ENCODE measurements around the gene IPO9. TPM values are rescaled to one million over a fixed set of nuclear protein-coding genes. Genes with fewer than 3 reads are reported as not detected.

The IPO9 gene
- total RNA-seq, 1 experiment from 2014 or later = 80.6 TPM

- no peak overlapping the region for H2AFZ ChIP-seq (ENCODE audit: low read depth, low read length, poor library complexity, severe bottlenecking)
- intact Hi-C loops (cut with micrococcal nuclease) = loop anchor here (1.0 to 5.0 kb wide), 2 partner anchors 94 to 346 kb away; no protein-coding TSS in a partner anchor
- CTCF ChIA-PET = interaction anchor here (0.8 to 1.6 kb wide), 13 partner anchors 9 to 347 kb away, joined by 3 to 27 read pairs (median 3); no protein-coding TSS in a partner anchor
- RAD21 ChIA-PET (ENCODE audit: low non-redundant PET in 1 of 2, low total read pairs in 2 of 2, uncharacterized antibody in 2 of 2, unreplicated experiment in 2 of 2) = interaction anchor here (1.2 to 1.9 kb wide), 2 partner anchors 95 to 96 kb away, joined by 3 to 5 read pairs; no protein-coding TSS in a partner anchor
- H3K9me2 ChIP-seq (ENCODE audit: insufficient read depth) = no peaks in the 10 kb centered on the region
- H3K36me3 ChIP-seq (ENCODE audit: control insufficient read depth in 1 of 2, insufficient read depth in 2 of 2, low read length in 2 of 2) = peaks cover 13 to 31% of the 10 kb centered on the region in 2 experiments; a peak in 2 of 4 replicates
- H3K27ac ChIP-seq (ENCODE audit: low read depth, low read length) = peak overlapping the region; percentile 15; the same call in 1 of the 2 replicates
- no peaks in the 10 kb centered on the region; the same call in 1 of the 2 replicates for H4K20me1 ChIP-seq (ENCODE audit: insufficient read depth)
- H3K79me2 ChIP-seq (ENCODE audit: insufficient read depth, low read length) = no peaks in the 10 kb centered on the region
- H3K4me3 ChIP-seq (replicated peaks in 1 of 2; ENCODE audit: low read depth in 1 of 2, low read length in 2 of 2) = no peak overlapping the region
- DNase-seq (ENCODE audit: low read depth, low spot score) (peak; percentile 46), ATAC-seq (peak; percentile 42)
- H3K9me3 ChIP-seq (ENCODE audit: control insufficient read depth in 1 of 2, insufficient read depth in 1 of 2, low read depth in 1 of 2, low read length in 2 of 2) = no peaks in the 10 kb centered on the region
- peaks cover 7 to 25% of the 10 kb centered on the region in 2 experiments for H3K4me1 ChIP-seq (ENCODE audit: control insufficient read depth in 1 of 2, insufficient read depth in 2 of 2, low read length in 2 of 2)
- POLR2A ChIA-PET = interaction anchor here (0.8 kb wide), 1 partner anchor 94 kb away, joined by 4 read pairs; no protein-coding TSS in a partner anchor
- no peak overlapping the region for H3K4me2 ChIP-seq (ENCODE audit: low read length)
- BruUV-seq (replicated peaks) = no TSS peak
- H3K9ac ChIP-seq (ENCODE audit: low read length) = no peak overlapping the region
- no peaks in the 10 kb centered on the region for H3K27me3 ChIP-seq (ENCODE audit: insufficient read depth, low read length)
- no peak for TF ChIP-seq ZNF274 (IDR thresholded peaks at IDR 0.05; ENCODE audit: low read depth, low read length)
- TF ChIP-seq CTCF (IDR thresholded peaks at IDR 0.05 in 2 of 3, conservative IDR thresholded peaks at IDR 0.05 in 1 of 3; ENCODE audit: borderline replicate concordance in 1 of 3, insufficient read depth in 1 of 3, low read depth in 2 of 3, low read length in 2 of 3) = peak; percentile 65 to 70 (median 69)
- peak; percentile 80 for TF ChIP-seq RAD21 (IDR thresholded peaks at IDR 0.05; ENCODE audit: low read depth)
- TF ChIP-seq YY1 (IDR thresholded peaks at IDR 0.05; ENCODE audit: extremely low read depth, insufficient replicate concordance, low read depth, low read length) = peak; percentile 20
These were observed 49.0 kb downstream of the IPO9 start for GRCh38 chr1:201877877-201878401.
